GM19468 (cell line): ENCODE measurements around the gene PWWP3B.
"Not testable (repeated sequence)": the region's sequence is repeated elsewhere in the genome, so short reads cannot be mapped to it uniquely, and the experiment has no call there.

Experiments
- ATAC-seq: cut with Tn5 transposase; IDR thresholded peaks from one replicate; pipeline ENCODE4 v1.9.1; 2021; ENCODE audit warnings: mild to moderate bottlenecking, moderate library complexity, moderate number of reproducible peaks; ENCODE audit not compliant: unreplicated experiment; ENCODE audit errors: extremely low read depth

Gene PWWP3B

DNA sequence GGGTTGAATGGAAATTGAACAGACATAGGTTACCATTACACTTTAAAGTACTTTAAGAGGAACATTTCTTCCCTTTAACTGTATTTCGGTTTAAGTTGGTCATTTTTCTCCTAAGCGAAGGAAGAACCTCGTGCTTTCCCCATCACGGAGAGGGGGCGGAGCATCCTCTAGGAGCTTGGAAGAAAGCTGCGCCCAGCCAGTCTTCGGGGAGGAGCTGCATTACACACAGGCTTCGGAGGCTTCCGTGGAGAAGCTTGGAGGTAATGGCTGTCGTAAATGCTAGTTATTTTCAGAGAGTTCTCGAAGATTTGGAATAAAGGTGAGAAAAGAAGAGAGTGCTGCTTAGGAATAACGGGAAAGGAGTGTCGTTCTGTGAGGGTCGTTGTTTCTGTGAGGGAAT lies at the start of gene PWWP3B:
Gene PWWP3B (plus strand): TSS at position 199 of the 400 bp plus-strand sequence. CDS start 37,128 bp downstream, outside the sequence.
- no peak for ATAC-seq

DNA sequence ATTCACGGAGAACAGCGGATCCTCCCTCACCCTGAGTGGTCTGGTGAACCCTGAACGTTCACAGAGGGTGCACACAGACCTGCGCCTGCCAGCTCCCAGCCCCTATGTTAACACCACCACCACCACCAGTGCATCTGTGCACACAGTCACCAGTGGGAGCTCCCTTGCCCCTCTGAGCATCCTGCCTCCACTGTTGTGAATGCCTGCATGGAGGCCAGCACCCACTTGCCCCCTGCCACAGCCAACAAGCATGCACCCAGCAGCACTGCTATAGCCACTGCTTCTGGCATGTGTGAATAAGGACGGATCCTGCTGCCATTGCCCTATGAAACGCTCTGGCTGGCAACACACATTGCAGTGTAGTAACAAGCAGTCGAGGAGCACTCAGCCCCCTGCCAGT lies 29.1 kb upstream of the PWWP3B start:
- ATAC-seq, result no peak

DNA sequence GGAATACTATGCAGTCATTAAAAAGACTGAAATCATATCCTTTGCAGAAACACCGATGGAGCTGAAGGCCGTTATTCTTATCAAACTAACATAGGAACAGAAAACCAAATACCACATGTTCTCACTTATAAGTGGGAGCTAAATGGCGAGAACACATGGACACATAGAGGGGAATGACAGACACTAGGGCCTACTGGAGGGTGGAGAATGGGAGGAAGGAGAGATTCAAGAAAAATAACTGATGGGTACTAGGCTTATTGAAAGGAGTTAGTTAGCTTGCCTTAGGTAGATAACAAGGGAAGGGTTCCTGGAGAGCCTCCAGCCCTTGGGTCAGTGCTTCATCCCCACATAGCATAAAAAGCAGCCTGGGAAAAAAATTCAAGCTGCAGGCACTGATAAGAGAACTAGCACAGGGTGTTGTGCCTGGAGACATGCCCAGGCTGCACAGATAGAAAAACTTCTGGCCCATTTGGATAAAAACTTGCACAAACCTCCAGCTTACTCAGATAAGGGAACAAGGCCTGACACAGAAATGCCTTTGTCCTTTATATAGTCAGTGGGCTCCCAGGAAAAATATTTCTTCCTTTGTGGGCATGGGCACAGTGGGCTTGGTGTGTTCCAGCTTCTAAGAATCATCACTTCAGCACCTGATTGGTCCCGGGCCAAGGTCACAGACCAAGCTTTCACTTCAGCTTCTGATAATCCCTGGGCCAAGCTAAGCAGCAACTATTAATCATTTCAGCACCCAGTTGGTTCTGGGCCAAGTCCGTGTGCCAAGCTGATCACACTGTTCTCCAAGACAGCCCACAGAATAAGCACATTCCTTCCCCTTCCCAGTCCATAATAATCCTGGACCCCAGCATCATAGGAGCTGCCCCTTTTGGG lies 23.1 kb upstream of the PWWP3B start:
- ATAC-seq, result no peak

DNA sequence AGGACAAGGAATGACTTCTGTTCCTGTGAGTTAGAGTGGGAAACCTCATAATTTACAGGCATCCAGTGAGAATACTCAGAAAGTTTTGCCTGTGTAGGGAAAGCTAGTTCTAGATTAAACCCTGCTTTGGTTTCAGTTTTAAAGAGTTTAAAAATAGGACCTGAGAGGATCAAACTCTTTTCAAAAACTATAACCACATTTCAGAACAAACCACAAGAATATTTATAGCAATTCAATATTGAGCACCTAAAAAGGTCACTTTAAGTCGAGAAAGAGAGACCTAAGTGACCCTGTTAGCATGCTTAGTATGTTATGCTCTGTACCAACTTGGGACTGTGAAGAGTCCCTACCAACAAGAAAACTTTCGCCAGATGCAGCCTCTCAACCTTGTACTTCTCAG lies 17.4 kb upstream of the PWWP3B start:
- ATAC-seq, result no peak

DNA sequence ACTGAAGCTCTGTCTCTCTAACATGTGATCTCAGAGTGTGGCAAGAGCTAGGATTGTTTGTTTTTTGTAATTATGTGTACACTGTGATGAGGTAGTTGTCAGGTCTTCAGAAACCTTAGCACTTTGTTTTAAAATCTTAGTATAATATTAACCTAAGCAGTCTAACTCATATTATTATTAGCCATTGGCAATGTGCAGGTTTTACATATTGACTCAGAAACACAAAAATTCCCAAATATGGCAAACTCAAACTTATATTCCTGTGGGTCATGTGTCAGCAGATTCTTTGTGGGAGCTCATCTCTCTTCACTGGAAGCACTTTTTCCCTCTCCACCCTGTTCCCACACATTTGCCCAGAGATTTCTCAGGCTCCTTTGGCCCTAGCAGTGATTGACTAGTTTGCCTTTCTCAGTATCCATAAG lies 8.2 kb upstream of the PWWP3B start:
- no peak for ATAC-seq

DNA sequence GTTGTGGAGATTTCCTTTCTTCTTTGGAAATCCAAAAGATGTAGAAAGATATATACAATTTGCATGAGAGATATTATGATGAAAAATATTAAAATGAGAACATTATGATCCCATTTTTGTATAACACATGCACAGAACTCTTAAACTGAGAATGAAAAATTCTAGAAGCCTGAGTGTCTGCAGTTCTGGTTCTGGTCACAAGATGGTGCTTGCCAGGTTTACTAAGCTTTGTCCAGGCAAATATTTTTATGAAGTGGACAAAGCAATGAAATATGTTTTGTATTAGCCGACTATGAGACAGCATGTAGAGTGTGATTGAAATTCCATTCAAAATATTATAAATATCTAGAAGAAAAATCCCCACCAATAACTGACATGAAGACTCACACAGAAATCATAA lies 2.2 kb downstream of the PWWP3B start:
- no peak for ATAC-seq

DNA sequence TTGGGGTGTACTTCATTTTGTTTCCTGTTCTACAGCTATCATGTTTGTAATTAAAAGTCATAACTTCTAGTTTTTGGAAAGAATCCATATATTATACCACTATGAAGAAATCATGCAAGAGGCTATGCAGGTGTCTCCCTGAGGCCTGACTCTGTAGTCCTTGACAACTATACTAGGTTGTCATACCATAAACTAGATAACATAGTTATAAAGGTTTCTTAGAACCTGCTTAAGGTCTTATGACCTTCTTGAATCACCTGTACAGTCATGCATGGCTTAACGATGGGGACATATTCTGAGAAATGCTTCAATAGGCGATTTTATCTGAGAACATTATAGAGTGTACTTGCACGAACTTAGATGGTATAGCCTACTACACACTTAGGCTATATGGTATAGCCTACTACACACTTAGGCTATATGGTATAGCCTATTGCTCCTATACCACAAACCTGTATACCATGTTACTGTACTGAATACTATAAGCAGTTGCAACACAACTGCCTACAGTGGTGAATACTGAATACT lies 3.3 kb downstream of the PWWP3B start:
- ATAC-seq, result no peak

DNA sequence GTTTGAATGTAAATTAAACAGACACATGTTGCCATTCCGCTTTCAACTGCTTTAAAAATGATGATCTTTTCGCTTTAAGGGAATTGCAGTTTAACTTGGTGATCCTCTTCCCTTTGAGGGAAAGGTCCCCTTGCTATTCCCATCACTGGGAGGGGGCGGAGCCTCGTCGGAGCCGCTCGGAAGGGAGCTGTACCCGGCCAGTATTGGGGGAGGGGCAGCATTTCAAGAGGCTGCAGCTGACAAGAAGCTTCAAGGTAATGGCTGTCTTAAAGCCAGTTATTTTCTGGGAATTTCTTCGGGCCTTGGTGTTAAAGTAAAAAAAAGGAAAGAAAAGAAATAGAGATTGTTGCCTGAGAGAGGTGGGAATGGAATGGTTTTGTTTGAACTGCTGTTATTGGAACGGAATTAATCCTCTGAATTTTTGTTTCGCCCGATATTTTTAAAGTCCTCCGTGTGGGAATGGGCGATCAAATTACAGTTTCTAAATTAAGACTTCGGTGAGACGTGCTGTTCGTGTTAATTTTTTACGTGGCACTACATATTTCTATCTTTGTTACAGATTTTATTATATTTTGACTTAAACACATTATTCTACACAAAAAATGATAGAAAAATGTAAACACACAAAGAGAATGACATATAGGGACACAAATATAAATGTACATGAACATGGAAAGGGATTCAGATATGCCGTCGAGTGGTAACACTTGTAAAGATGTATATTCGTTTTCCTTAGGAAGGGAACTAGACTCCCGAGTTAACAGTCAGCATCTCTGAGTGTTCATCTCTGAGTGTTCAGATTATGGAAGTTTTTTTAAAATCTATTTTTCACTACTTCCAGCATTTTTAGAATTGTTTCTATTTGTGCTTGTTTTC lies 9.2 kb downstream of the PWWP3B start:
- no peak for ATAC-seq

DNA sequence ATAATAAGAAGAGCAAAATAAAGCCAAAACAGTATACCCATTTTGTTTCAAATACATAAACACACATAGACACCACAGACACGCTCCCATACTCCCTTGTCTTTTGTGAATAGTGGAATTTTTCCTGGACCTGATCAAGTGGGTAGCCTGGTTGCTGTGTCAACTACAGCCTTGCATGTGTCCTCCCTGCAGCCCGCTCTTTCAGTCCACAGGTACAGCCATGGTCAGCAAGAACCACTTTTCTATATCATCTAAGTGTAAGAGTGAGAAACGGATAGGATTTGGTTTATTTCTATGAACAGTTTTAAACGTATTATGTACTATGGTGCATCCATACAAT lies 9.8 kb downstream of the PWWP3B start:
- ATAC-seq, result no peak

DNA sequence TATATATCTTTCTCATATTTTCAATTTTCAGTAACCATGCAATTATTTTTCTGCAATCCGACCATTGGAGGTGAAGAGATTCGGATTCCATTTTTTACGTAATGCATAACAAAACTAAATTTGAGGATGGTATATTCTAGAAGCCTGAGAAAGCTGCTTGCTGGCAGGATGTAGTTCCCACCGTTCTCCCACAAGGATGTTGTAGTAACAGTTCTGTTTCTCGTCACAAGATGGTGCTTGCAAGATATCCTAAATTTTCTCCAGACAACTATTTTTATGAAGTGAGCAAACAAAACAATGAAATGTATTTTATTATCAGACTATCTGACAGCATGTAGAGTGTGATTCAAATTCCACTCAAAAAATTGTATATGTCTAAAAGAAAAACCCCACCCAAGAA lies 10.7 kb downstream of the PWWP3B start:
- no peak for ATAC-seq

DNA sequence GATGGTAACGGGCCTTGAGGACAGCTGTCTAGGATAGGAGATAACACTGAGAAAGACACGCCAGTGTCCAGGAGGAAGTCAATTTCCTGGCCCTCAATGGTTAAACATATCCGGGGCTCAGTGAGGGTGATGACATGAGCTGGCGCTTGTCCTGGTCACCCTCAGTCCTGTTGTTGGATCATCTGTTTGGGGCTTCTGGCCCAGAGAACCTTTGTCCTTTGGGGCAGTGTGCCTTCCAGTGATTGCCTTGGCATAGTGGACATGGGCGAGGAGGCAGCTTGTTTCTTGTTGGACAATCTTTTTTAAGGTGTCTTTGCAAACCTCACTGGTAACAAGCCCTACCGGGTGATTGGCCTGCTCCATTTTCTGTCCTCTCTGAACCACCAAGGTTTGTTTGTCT lies 15.6 kb downstream of the PWWP3B start:
- ATAC-seq, result not testable (repeated sequence)

DNA sequence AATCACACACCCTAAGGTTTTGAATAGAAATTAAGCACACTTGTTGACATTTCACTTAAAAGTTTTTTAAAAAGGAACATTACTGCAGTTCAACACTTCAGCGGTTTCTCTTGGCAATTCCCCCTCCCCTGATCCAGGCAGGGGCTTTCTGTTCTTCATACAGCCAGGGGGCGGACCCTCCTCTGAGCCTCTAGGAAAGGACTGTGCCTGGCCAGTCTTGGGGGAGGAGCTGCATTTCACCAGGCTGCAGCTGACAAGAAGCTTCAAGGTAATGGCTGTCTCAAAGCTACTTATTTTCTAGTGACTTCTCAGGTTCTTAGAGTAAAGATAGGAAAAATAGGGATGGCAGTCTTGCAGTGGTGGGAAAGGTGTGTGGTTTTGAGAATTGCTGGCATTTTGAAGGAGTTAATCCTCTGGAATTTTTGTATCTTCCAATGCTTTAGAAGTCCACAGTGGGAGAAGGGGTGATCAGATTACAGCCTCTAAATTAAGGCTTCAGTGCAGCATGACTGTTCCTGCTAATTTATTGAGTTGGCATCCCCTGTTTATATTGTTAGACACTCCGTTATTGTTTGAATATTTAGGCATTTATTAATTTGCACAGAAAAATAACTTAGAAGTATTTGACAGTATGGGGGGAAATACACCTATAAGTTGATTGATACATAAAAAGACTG lies 33.5 kb downstream of the PWWP3B start:
- ATAC-seq, result no peak

DNA sequence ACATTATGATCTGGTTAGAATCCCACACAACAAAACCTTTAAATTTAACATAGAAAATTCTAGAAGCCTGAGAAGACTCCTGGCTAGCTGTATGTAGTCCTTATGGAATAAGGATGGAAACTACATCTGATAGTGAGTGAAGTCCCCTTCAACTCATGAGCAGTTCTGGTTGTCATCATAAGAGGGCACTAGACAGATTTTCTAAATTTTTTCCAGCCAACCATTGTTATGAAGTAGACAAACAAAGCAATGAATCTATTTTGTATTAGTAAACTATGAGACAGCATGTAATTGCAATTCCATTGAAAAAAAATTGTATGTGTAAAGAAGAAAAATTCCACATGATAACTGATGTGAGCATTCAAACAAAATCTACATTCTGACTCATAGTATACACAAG lies 35.2 kb downstream of the PWWP3B start:
- ATAC-seq, result no peak

DNA sequence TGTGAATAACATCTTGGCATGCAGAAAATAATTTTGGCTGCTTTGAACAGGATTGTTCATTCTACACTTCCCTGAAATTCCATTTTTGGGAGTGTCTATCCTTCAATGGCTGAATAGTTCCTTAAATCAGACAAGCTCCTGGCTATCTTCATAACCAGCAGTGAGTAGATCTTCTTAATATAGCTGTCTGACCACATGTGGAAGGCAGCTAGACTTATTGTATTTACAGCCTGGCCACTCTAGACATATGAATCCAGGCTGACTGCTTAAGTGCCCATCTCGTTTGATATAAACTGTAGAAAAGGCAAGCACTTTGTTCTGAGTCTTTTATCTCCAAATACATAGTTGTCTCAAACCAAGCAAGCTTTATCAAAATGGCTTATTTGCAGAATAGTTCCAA lies 40.0 kb downstream of the PWWP3B start:
- ATAC-seq, result no peak
